Measurements from ENCODE around the gene C3orf20. TPM values are rescaled to one million over a fixed set of nuclear protein-coding genes. Genes with fewer than 3 reads are reported as not detected.
A peak's percentile ranks its signal among the peaks of the same experiment; 100 is the strongest.

The C3orf20 gene
- total and polyA plus RNA-seq, 2 experiments from 2014 or later: not detected

GRCh38 chr3:14721126-14721864 is 46.4 kb downstream of the C3orf20 start:
- Histone ChIP-seq H3K9ac (no peak overlapping the region), H3K9me3 (ENCODE audit: low read depth) (no peaks in the 10 kb centered on the region), H3K79me2 (ENCODE audit: insufficient read depth) (no peaks in the 10 kb centered on the region), H3K4me3 (no peak overlapping the region), H3K36me3 (ENCODE audit: low read depth) (no peaks in the 10 kb centered on the region), H3K27ac (no peak overlapping the region), H4K20me1 (ENCODE audit: insufficient read depth) (no peaks in the 10 kb centered on the region), H3K9me2 (ENCODE audit: insufficient read depth) (no peaks in the 10 kb centered on the region), H3F3A (ENCODE audit: insufficient read depth) (peaks cover 10% of the 10 kb centered on the region), H3K4me1 (ENCODE audit: insufficient read depth) (peaks cover 38% of the 10 kb centered on the region), H2AFZ (no peak overlapping the region), H3K4me2 (ENCODE audit: unreplicated experiment) (no peak overlapping the region), H3K27me3 (replicated peaks; ENCODE audit: insufficient read depth) (0 out of 2 replicates have a peak, but pooled peaks cover 2% of the 10 kb centered on the region)
- no peak for TF ChIP-seq EZH2 (IDR thresholded peaks at IDR 0.05; ENCODE audit: insufficient read depth, poor library complexity, severe bottlenecking)
- no peak for TF ChIP-seq EZH2phosphoT487 (IDR thresholded peaks at IDR 0.05; ENCODE audit: insufficient read depth, low read depth)
- in situ Hi-C loops (cut with MboI): no loop called here
- no peak for DNase-seq
- WGBS, 2 experiments (ENCODE audit: low coverage in 1 of 2, low lambda C conversion rate in 2 of 2, missing lambda C conversion rate in 2 of 2): 58 to 60% methylated on average over 8 of the region's 8 CpGs

DNA sequence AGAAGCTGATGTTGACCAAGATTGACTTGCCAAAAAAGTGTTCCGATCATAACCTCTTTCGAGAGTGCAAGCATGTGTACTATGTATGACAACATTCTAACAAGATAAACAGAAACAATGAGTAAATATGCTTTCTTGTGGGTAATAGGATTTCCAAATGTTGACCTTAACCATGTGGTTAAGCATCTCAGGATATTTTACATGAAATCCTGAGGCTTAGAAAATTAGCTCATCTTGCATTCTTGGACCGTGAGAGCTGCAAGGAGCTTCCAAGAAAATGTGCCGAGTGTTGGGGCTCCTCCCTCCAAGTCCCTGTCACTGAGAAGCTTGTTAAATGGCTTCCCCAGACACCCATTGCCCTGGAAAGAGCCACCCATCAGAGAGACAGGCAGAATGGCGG is 50.1 kb downstream of the C3orf20 start:
- peak; percentile 90 for DNase-seq
- Histone ChIP-seq H3K27ac (peak overlapping the region; percentile 47), H3K4me1 (ENCODE audit: insufficient read depth) (peaks cover 24% of the 10 kb centered on the region)

DNA sequence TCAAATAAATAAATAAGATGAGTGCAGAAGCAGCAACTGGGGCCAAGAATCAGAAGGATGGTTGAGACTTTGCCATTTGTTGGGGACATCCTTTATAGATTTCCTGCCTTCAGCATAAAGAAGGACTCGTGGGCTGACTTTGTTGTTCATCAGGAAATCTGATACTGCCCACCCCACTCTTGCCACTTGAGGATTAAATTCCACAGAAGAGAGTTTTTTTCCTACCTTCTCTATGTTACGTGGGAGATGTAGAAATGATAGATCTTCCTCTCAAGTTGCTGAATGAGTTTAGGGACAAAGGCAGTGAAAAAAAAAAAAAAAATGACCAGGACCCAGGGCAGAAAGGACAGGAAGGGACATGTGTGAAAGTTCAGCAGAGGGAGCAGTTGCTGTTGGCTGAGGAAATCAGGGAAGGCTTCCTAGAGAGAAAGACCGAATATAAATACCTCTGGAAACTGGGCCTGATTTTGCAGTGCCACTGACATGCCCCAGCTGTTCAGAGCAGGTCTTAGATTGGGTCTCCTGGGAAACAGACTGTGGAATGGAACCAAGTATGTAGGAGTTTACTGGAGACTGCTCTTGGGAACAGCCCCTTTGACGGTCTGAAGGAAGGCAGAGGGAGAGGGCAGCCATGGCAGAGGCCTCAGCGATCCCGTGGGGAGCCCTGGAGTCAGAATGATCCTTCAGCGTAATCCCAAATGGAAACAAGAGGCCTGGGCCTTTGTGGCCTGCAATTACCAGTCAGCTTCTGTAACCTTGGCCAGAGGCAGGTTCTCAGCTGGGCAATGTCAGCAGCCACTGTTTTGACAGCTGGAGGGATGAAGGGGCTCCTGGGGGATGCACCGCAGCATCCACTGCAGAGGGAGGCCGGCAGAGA is 50.9 kb downstream of the C3orf20 start:
- WGBS, 2 experiments (ENCODE audit: low coverage in 1 of 2, low lambda C conversion rate in 2 of 2, missing lambda C conversion rate in 2 of 2): 64 to 67% methylated on average over 9 of the region's 9 CpGs
- peak; percentile 24 for DNase-seq
- Histone ChIP-seq H3K27ac (peak overlapping the region; percentile 43), H3K4me2 (ENCODE audit: unreplicated experiment) (no peak overlapping the region), H3K36me3 (ENCODE audit: low read depth) (no peaks in the 10 kb centered on the region), H3F3A (ENCODE audit: insufficient read depth) (peaks cover 10% of the 10 kb centered on the region), H2AFZ (no peak overlapping the region), H3K9me2 (ENCODE audit: insufficient read depth) (no peaks in the 10 kb centered on the region), H3K9me3 (ENCODE audit: low read depth) (no peaks in the 10 kb centered on the region), H3K9ac (no peak overlapping the region), H3K79me2 (ENCODE audit: insufficient read depth) (no peaks in the 10 kb centered on the region), H3K4me1 (ENCODE audit: insufficient read depth) (peaks cover 24% of the 10 kb centered on the region), H4K20me1 (ENCODE audit: insufficient read depth) (no peaks in the 10 kb centered on the region), H3K27me3 (replicated peaks; ENCODE audit: insufficient read depth) (0 out of 2 replicates have a peak, but pooled peaks cover 2% of the 10 kb centered on the region), H3K4me3 (no peak overlapping the region)
- in situ Hi-C loops (cut with MboI): no loop called here
- no peak for TF ChIP-seq EZH2phosphoT487 (IDR thresholded peaks at IDR 0.05; ENCODE audit: insufficient read depth, low read depth)

More for the DNA sequence above, 50.1 kb downstream of the C3orf20 start:
- Histone ChIP-seq H3K79me2 (ENCODE audit: insufficient read depth) (no peaks in the 10 kb centered on the region), H3K9ac (no peak overlapping the region), H3K9me3 (ENCODE audit: low read depth) (no peaks in the 10 kb centered on the region), H3K36me3 (ENCODE audit: low read depth) (no peaks in the 10 kb centered on the region), H3F3A (ENCODE audit: insufficient read depth) (peaks cover 10% of the 10 kb centered on the region), H2AFZ (no peak overlapping the region), H3K4me3 (no peak overlapping the region), H3K27me3 (replicated peaks; ENCODE audit: insufficient read depth) (0 out of 2 replicates have a peak, but pooled peaks cover 2% of the 10 kb centered on the region), H4K20me1 (ENCODE audit: insufficient read depth) (no peaks in the 10 kb centered on the region), H3K4me2 (ENCODE audit: unreplicated experiment) (peak overlapping the region; percentile 27), H3K9me2 (ENCODE audit: insufficient read depth) (no peaks in the 10 kb centered on the region)
- in situ Hi-C loops (cut with MboI): no loop called here
- peak; percentile 94 for TF ChIP-seq EZH2phosphoT487 (IDR thresholded peaks at IDR 0.05; ENCODE audit: insufficient read depth, low read depth)
- no peak for TF ChIP-seq EZH2 (IDR thresholded peaks at IDR 0.05; ENCODE audit: insufficient read depth, poor library complexity, severe bottlenecking)
- WGBS, 2 experiments (ENCODE audit: low coverage in 1 of 2, low lambda C conversion rate in 2 of 2, missing lambda C conversion rate in 2 of 2): 2 to 3% methylated on average over 5 of the region's 5 CpGs

DNA sequence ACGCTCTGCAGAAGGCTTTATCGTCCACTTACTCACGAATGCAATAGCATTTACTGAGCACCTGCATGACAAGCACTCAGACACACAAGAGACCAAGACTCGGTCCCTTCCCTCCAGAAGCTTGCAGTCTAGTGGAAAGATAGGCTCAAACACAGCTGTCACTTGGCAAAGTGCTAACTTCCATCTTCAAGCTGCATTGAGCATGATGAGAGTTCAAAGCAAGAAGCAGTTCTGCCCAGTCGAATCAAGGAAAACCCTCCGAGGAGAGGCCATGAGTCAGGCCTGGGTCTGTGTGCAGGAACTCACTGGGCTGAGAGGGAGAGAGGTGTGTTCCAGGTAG is 51.5 kb downstream of the C3orf20 start:
- Histone ChIP-seq H3K9me3 (ENCODE audit: low read depth) (no peaks in the 10 kb centered on the region), H3K27me3 (replicated peaks; ENCODE audit: insufficient read depth) (0 out of 2 replicates have a peak, but pooled peaks cover 2% of the 10 kb centered on the region), H3K79me2 (ENCODE audit: insufficient read depth) (no peaks in the 10 kb centered on the region), H3K9ac (no peak overlapping the region), H4K20me1 (ENCODE audit: insufficient read depth) (no peaks in the 10 kb centered on the region), H3F3A (ENCODE audit: insufficient read depth) (peaks cover 10% of the 10 kb centered on the region), H3K4me2 (ENCODE audit: unreplicated experiment) (no peak overlapping the region), H3K4me1 (ENCODE audit: insufficient read depth) (peaks cover 24% of the 10 kb centered on the region), H3K27ac (no peak overlapping the region), H3K9me2 (ENCODE audit: insufficient read depth) (no peaks in the 10 kb centered on the region), H3K36me3 (ENCODE audit: low read depth) (no peaks in the 10 kb centered on the region), H2AFZ (no peak overlapping the region), H3K4me3 (no peak overlapping the region)
- in situ Hi-C loops (cut with MboI): no loop called here
- no peak for TF ChIP-seq EZH2 (IDR thresholded peaks at IDR 0.05; ENCODE audit: insufficient read depth, poor library complexity, severe bottlenecking)
- TF ChIP-seq EZH2phosphoT487 (IDR thresholded peaks at IDR 0.05; ENCODE audit: insufficient read depth, low read depth): no peak
- no peak for DNase-seq
- WGBS, 2 experiments (ENCODE audit: low coverage in 1 of 2, low lambda C conversion rate in 2 of 2, missing lambda C conversion rate in 2 of 2): 65 to 73% methylated on average over 6 of the region's 6 CpGs

All from GM23248 (cell line).